HEK293T (cell line): ENCODE data around the gene HIPK3.
"Not testable (repeated sequence)": the region's sequence is repeated elsewhere in the genome, so short reads cannot be mapped to it uniquely, and the experiment has no call there.

Experiments used
- BHLHE40 ChIP-seq: fragments of 450-650 bp; IDR thresholded peaks from 2 replicates; pipeline ENCODE4 v1.6.1; 2016; ENCODE audit warnings: mild to moderate bottlenecking, moderate library complexity, borderline replicate concordance
- FOXK2 ChIP-seq: fragments of 450-650 bp; IDR thresholded peaks from 2 replicates; pipeline ENCODE4 v1.6.1; 2016; ENCODE audit warnings: mild to moderate bottlenecking
- HDGF ChIP-seq: fragments of 450-650 bp; IDR thresholded peaks from 2 replicates; pipeline ENCODE4 v1.6.1; 2017; ENCODE audit warnings: antibody characterized with exemption, borderline replicate concordance
- LEF1 ChIP-seq: fragments of 450-650 bp; IDR thresholded peaks from 2 replicates; pipeline ENCODE4 v1.6.1; 2017; ENCODE audit warnings: mild to moderate bottlenecking, borderline replicate concordance
- NFRKB ChIP-seq: fragments of 450-650 bp; IDR thresholded peaks from 2 replicates; pipeline ENCODE4 v1.6.1; 2016; ENCODE audit warnings: mild to moderate bottlenecking, moderate library complexity
- SUZ12 ChIP-seq: fragments of 450-650 bp; IDR thresholded peaks from 2 replicates; pipeline ENCODE4 v1.6.1; 2016; ENCODE audit warnings: mild to moderate bottlenecking
- TARDBP ChIP-seq: fragments of 450-650 bp; IDR thresholded peaks from 2 replicates; pipeline ENCODE4 v1.6.1; 2016
- ZNF384 ChIP-seq: fragments of 450-650 bp; IDR thresholded peaks from 2 replicates; pipeline ENCODE4 v1.6.1; 2016

- not testable (repeated sequence) for TF ChIP-seq BHLHE40, LEF1, NFRKB, TARDBP, FOXK2, HDGF, SUZ12, ZNF384
Measured at GRCh38 chr11:33216676-33217075, 40.5 kb upstream of the HIPK3 start.
